ENCODE results near the gene DYRK1A.

Gene DYRK1A

GRCh38 chr21:37484535-37485474 lies 118.2 kb downstream of the DYRK1A start:
- Histone ChIP-seq H3K9ac (no peak overlapping the region), H4K20me1 (peaks cover 0 to 64% (median 15%) of the 10 kb centered on the region in 11 experiments; a peak in 15 of 22 replicates), H3K4me1 (no peaks in the 10 kb centered on the region), H3K4me3 (no peak overlapping the region), H3K27ac (no peak overlapping the region), H3K36me3 (peaks cover 83 to 97% (median 88%) of the 10 kb centered on the region in 11 experiments), H3K27me3 (no peaks in the 10 kb centered on the region), H3K4me2 (no peak overlapping the region), H3K9me3 (replicated peaks in 1 of 11) (no peaks in the 10 kb centered on the region)
- TF ChIP-seq Cebpa-rat (IDR thresholded peaks at IDR 0.05) = no peak

GRCh38 chr21:37489553-37489952 lies 123.0 kb downstream of the DYRK1A start:
- H4K20me1 ChIP-seq = peaks cover 0 to 34% (median 8%) of the 10 kb centered on the region in 11 experiments; a peak in 14 of 22 replicates
- H3K4me2 ChIP-seq = no peak overlapping the region
- H3K9me3 ChIP-seq (replicated peaks in 1 of 11) = no peaks in the 10 kb centered on the region
- H3K36me3 ChIP-seq = peaks cover 77 to 98% (median 87%) of the 10 kb centered on the region in 11 experiments
- H3K9ac ChIP-seq = no peak overlapping the region
- no peaks in the 10 kb centered on the region for H3K27me3 ChIP-seq
- H3K4me1 ChIP-seq = no peaks in the 10 kb centered on the region
- no peak overlapping the region for H3K4me3 ChIP-seq
- no peak overlapping the region for H3K27ac ChIP-seq
- TF ChIP-seq Cebpa-rat (IDR thresholded peaks at IDR 0.05) = no peak

GRCh38 chr21:37490084-37490483 lies 123.5 kb downstream of the DYRK1A start:
- Histone ChIP-seq H3K36me3 (peaks cover 77 to 98% (median 86%) of the 10 kb centered on the region in 11 experiments), H3K27me3 (no peaks in the 10 kb centered on the region)

GRCh38 chr21:37496972-37497371 lies 130.4 kb downstream of the DYRK1A start:
- H3K4me2 ChIP-seq = no peak overlapping the region
- peaks cover 0 to 38% (median 9%) of the 10 kb centered on the region in 11 experiments; a peak in 11 of 22 replicates for H4K20me1 ChIP-seq
- no peak overlapping the region for H3K9ac ChIP-seq
- no peaks in the 10 kb centered on the region for H3K4me1 ChIP-seq
- H3K27ac ChIP-seq = no peak overlapping the region
- TF ChIP-seq Cebpa-rat (IDR thresholded peaks at IDR 0.05) = no peak
- no peak overlapping the region for H3K4me3 ChIP-seq
- peaks cover 82 to 100% (median 91%) of the 10 kb centered on the region in 11 experiments for H3K36me3 ChIP-seq
- H3K27me3 ChIP-seq = no peaks in the 10 kb centered on the region
- peaks cover 0 to 13% (median 0%) of the 10 kb centered on the region in 11 experiments; a peak in 4 of 22 replicates for H3K9me3 ChIP-seq (replicated peaks in 1 of 11)

More at GRCh38 chr21:37490084-37490483, 123.5 kb downstream of the DYRK1A start:
- H3K27ac ChIP-seq = no peak overlapping the region
- no peaks in the 10 kb centered on the region for H3K4me1 ChIP-seq
- H3K9me3 ChIP-seq (replicated peaks in 1 of 11) = no peaks in the 10 kb centered on the region
- H3K4me3 ChIP-seq = no peak overlapping the region
- peaks cover 0 to 32% (median 6%) of the 10 kb centered on the region in 11 experiments; a peak in 10 of 22 replicates for H4K20me1 ChIP-seq
- peak in 3 of 11 experiments; percentile 28 to 56 (median 42); a peak in 3 of 22 replicates for TF ChIP-seq Cebpa-rat (IDR thresholded peaks at IDR 0.05)
- H3K4me2 ChIP-seq = no peak overlapping the region
- no peak overlapping the region for H3K9ac ChIP-seq

- TF ChIP-seq Cebpa-rat (IDR thresholded peaks at IDR 0.05) = no peak
- no peak overlapping the region for H3K4me3 ChIP-seq
- peaks cover 0 to 43% (median 9%) of the 10 kb centered on the region in 11 experiments; a peak in 11 of 22 replicates for H4K20me1 ChIP-seq
- H3K4me2 ChIP-seq = no peak overlapping the region
- no peak overlapping the region for H3K9ac ChIP-seq
- no peaks in the 10 kb centered on the region for H3K27me3 ChIP-seq
- peaks cover 76 to 100% (median 90%) of the 10 kb centered on the region in 11 experiments for H3K36me3 ChIP-seq
- peaks cover 0 to 5% (median 0%) of the 10 kb centered on the region in 10 experiments; a peak in 3 of 20 replicates for H3K4me1 ChIP-seq
- no peak overlapping the region for H3K27ac ChIP-seq
- peaks cover 0 to 13% (median 0%) of the 10 kb centered on the region in 11 experiments; a peak in 4 of 22 replicates for H3K9me3 ChIP-seq (replicated peaks in 1 of 11)
Observed at GRCh38 chr21:37498664-37499063, 132.1 kb downstream of the DYRK1A start.

- peak overlapping the region in 1 of 11 experiments; percentile 36; a peak in 1 of 22 replicates for H3K27ac ChIP-seq
- H3K9ac ChIP-seq = no peak overlapping the region
- TF ChIP-seq Cebpa-rat (IDR thresholded peaks at IDR 0.05) = no peak
- H3K4me3 ChIP-seq = no peak overlapping the region
- no peak overlapping the region for H3K4me2 ChIP-seq
- peaks cover 85 to 100% (median 93%) of the 10 kb centered on the region in 11 experiments for H3K36me3 ChIP-seq
- no peaks in the 10 kb centered on the region for H3K27me3 ChIP-seq
- H3K9me3 ChIP-seq (replicated peaks in 1 of 11) = peaks cover 0 to 13% (median 0%) of the 10 kb centered on the region in 11 experiments; a peak in 4 of 22 replicates
- H4K20me1 ChIP-seq = peaks cover 0 to 61% (median 10%) of the 10 kb centered on the region in 11 experiments; a peak in 8 of 22 replicates
- H3K4me1 ChIP-seq = peaks cover 0 to 33% (median 4%) of the 10 kb centered on the region in 10 experiments; a peak in 9 of 20 replicates
Observed at GRCh38 chr21:37502947-37503346, 136.4 kb downstream of the DYRK1A start.

GRCh38 chr21:37503848-37504467 lies 137.4 kb downstream of the DYRK1A start:
- Histone ChIP-seq H3K9me3 (replicated peaks in 1 of 11) (peaks cover 0 to 13% (median 0%) of the 10 kb centered on the region in 11 experiments; a peak in 4 of 22 replicates), H3K4me1 (peaks cover 0 to 39% (median 4%) of the 10 kb centered on the region in 10 experiments; a peak in 9 of 20 replicates), H3K36me3 (peaks cover 86 to 100% (median 93%) of the 10 kb centered on the region in 11 experiments), H3K27me3 (no peaks in the 10 kb centered on the region), H4K20me1 (peaks cover 0 to 60% (median 10%) of the 10 kb centered on the region in 11 experiments; a peak in 8 of 22 replicates), H3K4me3 (no peak overlapping the region), H3K4me2 (peak overlapping the region in 1 of 11 experiments; percentile 36; a peak in 2 of 22 replicates), H3K27ac (peak overlapping the region in 1 of 11 experiments; percentile 36; a peak in 1 of 22 replicates), H3K9ac (peak overlapping the region in 1 of 11 experiments; percentile 14; a peak in 1 of 22 replicates)
- no peak for TF ChIP-seq Cebpa-rat (IDR thresholded peaks at IDR 0.05)

GRCh38 chr21:37505963-37506362 lies 139.4 kb downstream of the DYRK1A start:
- no peak overlapping the region for H3K27ac ChIP-seq
- no peak overlapping the region for H3K4me3 ChIP-seq
- H3K9me3 ChIP-seq (replicated peaks in 1 of 11) = peaks cover 0 to 4% (median 0%) of the 10 kb centered on the region in 11 experiments; a peak in 1 of 22 replicates
- TF ChIP-seq Cebpa-rat (IDR thresholded peaks at IDR 0.05) = no peak; a peak in 1 of 22 replicates
- peaks cover 89 to 100% (median 98%) of the 10 kb centered on the region in 11 experiments for H3K36me3 ChIP-seq
- H3K27me3 ChIP-seq = no peaks in the 10 kb centered on the region
- peaks cover 0 to 48% (median 10%) of the 10 kb centered on the region in 11 experiments; a peak in 8 of 22 replicates for H4K20me1 ChIP-seq
- H3K9ac ChIP-seq = no peak overlapping the region
- H3K4me1 ChIP-seq = peaks cover 0 to 39% (median 4%) of the 10 kb centered on the region in 10 experiments; a peak in 9 of 20 replicates
- no peak overlapping the region for H3K4me2 ChIP-seq
